GM10847 (cell line): ENCODE results near the gene AGT.

ENCODE experiments used
- POLR2A ChIP-seq: IDR thresholded peaks from 2 replicates; pipeline ENCODE4 v1.6.1; 2011; ENCODE audit not compliant: insufficient read length; ENCODE audit errors: extremely low read depth

The AGT gene

DNA sequence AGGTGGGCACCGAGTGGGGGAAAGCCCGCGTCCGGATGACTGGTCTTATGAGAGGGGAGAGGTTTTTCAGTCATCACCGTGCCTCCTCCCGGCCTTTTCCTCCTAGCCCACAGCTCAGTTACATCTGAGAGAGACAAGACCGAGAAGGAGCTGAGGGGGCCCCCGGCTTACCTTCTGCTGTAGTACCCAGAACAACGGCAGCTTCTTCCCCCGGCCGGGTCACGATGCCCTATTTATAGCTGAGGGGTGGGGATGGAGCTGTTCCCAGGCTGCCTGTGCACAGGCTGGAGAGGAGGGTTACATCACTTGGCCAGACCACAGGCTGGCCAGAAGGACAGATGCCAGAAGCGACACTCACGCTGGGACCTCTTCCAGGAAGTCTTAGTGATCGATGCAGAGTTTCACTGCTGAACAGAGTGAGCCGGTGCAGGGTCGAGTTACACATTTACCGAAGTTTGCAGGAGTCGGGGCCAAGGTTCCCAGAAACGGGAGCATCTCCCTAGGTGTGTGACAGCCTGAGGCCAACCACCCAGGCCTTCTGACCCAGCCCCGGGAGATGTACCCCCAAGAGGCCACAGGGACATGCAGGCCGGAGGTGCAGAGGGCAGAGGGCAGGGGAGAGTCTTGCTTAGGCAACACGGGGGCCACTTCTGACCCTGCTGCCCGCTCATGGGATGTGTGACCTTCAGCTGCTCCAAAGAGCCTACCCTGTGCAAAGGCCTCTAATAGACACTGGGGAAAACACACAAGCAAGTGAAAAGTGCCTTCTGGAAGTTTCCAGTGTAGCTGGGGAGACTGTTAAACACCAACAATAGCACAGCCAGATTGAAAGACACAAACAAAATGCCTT, at the start of gene AGT:
AGT (minus strand) TSS at position 208 of the 850 bp plus-strand sequence. CDS start 3,299 bp downstream, outside the sequence.
- TF ChIP-seq POLR2A, result no peak

DNA sequence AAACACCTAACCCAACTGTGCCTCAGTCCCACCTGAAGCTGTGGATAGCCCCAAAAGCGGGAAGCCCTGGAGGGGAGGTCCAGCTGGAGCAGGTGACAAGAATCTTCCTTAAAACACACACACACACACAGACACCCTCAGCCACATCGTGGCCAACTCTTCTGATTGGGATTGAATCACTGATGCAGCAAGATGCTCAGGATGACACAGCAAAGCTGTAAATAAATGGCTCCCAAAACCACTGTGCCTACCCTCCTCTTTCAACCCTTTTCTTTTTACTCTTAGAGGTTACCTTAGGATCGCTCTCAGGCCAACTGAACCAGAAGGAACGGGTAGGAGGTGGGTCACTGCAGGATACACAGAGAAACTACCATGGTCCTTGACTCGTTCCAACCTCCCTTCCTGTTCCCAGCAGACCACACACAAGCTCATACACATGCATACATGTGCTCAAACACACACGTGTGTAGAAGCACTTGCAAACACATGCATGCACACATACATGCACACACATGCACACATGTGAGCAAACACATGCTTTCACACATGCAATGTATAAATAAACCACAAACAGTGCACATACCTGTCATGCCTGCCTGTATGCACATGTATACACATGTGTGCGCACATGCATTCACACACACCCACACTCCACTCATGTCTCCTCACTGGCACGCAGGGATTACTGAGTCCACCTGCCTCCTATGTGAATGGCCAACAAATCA, 47.7 kb upstream of the AGT start:
- no peak for TF ChIP-seq POLR2A

DNA sequence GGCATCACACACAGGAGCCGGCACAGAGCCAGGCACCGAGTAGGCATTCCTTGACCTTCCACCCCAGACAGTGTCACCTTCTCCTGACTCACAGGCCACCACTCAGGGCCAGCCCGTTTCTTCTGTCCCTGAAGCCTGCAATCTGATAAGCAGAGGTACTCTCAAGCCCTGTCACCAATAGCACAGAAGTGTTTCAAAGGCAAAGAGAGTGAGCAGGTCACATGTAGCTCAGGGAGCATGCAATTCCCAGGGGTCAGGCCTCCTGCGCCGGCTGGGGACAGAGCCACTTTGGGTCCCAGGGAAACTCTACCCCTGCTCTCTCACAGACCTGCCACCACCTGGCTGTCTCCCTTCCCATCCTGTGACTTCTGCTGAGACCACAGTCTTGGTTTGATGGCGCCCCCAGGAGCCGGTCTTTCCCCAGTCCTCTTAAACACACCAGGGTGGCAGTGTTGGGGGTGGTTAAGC, 46.5 kb upstream of the AGT start:
- TF ChIP-seq POLR2A, result no peak

DNA sequence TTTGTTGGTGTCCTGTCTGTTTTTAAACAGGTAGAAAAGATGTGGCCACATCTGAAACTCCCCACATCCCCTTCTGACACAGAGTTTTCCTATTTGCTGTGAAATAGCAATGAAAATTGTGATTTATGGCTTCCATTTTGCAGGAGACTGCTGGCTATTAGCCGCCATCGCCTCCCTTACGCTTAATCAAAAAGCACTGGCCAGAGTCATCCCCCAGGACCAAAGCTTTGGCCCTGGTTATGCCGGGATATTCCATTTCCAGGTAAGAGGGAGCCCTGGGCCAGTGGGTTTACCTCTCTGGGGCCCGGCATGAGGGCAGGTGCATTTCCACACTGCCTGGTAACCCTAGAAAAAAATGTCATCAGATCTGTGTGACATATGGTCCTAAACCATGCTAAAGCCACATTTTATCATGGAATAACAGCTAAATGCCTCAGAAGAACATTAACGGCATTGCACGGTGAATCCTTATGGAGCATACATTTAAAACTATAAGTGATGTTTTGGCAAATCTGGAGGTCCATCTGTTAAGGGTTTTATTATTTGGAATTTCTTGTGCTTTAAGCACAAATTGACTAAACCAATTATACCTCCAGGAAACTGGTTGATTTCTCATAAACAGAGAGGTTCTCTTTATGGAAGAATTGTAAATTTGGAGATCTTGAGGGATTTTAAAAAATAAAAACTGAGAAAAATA, 45.6 kb upstream of the AGT start:
- no peak for TF ChIP-seq POLR2A

DNA sequence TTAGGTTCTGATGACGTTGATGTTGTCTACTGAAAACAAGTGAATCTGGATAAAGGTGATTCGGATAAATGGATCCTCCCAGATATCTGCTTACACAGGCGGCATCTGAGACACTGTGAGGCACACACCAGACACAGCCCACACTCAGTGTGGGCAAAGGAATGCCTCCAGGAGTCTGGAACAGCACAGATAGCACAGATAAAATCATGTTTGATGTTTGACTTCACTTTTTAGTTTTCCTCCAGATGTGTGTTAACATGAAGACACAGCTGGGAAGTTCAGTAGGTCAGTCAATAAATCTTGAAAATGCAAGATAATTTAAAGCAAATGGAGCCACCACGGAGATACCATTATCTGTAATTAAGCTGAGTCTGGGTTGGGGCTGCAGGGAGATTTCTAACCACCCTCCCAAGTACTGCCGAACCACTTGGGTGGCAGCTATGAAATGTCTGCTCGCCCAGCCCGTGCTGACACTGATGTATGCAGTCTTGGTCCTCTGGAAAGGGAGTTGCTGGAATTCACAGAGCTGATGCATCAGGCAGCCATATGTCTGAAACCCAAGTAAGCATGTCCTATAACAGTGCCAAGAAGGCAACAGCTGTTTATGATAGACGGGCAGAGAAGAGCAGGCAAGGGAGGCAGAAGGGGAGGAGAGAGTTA, 44.9 kb upstream of the AGT start:
- TF ChIP-seq POLR2A, result no peak

DNA sequence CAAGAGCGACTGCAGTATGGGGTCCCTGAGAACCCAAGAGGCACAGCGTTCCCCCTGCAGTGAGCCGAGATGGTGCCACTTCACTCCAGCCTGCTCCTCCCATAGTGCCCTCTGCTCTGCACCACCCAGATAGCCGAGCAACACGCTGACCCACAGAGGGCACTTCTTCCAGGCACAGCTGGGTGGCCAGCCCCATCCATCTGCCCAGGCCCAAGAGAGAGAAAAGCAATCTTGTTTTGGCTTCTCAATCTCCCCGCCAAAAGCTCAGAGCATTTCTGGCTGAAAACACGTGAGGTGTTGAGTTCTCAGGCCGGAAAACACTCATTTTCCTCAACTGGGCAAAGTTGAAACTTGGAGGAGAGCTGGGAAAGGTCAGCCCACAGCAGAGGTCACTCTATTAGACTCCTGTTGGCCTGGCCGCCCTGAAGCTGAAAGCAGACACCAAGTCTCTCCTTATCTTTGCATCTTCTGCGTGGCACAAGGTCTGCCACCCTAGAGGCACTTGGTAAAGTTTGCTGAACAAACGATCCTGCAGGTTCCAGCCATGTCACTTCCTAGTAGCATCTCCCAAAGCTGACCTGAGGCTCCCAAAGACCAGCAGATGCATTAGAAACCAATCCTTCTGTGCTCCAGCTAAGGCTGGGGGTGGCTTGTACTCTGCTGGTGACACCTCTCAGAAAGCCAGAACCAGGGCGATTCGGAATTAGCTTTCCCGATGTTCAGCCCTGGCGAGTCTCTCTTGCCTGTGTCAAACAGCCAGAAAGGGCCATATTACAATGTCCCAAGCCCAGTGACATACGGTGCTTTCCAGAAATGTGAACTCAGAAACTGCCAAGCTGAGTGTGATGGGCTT, 44.2 kb upstream of the AGT start:
- no peak for TF ChIP-seq POLR2A

DNA sequence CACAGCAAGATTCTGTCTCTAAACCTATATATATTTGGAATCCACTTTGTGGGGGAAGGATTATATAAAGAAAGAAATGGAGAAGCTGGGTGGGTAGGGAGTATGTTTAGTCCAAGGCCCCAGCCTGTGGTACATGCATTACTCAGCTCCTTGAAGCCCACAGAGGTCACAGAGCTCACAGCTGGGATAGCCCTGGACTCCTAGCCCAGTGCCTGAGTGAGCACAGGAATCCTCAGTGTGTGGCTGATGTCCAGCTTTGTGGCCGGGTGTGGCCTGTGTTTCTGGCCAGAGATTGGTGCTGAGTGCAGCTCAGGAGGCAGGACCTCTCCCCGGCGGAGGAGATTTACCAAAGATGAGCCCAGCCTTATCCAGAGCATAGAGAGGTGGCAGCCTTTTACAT, 40.9 kb upstream of the AGT start:
- no peak for TF ChIP-seq POLR2A

DNA sequence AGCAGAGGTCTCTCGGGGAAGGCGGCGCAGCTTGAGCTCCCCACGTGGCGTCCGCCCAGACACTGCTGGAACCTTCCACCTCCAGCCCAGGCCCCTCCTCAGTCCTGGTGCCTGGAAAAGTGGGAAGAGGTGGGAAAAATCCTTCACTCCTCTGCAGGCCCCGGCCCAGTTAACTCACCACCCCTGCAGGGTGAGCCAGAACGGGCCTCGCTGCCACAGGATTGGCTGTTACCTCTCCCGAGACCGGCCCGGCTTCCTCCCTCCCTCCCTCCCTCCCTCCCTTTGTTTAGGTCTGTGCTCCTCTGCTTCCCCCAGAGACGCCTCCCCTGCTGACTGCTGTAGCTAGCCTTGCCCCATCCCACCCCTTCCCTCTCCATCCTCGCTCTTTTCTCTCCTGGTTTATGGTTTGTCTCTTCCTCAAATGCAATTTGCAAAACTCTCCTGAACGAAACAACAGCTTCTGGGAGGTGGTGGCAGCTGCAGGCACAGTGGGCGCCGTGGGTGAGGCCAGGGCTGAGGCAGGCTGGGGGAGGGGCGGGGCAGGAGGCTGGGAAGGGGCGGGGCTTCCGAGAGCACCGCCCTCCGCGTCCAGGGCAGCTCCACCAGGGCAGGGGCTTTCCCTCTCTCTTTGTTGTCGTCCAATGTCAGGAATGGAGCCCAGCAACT, 39.8 kb upstream of the AGT start:
- TF ChIP-seq POLR2A, result no peak

DNA sequence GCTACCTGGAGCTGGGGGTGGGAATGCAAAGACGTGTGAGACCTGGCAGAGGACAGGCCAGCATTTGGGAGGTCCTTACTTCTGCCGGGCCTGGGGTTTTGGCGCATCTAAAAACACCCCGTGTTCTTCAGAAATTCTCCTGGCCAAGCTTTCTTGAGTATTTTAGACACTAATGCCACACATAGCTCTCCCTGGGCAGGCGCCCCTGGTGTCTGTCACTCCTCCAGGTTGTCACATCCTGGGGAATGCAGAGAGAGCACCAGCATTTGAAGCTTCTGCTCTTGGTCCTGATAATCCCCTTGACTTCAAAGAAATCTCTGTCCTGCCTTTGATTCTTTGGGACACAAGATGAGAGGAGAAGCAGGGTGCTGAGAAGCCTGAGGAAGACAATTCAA, 39.3 kb upstream of the AGT start:
- no peak for TF ChIP-seq POLR2A

DNA sequence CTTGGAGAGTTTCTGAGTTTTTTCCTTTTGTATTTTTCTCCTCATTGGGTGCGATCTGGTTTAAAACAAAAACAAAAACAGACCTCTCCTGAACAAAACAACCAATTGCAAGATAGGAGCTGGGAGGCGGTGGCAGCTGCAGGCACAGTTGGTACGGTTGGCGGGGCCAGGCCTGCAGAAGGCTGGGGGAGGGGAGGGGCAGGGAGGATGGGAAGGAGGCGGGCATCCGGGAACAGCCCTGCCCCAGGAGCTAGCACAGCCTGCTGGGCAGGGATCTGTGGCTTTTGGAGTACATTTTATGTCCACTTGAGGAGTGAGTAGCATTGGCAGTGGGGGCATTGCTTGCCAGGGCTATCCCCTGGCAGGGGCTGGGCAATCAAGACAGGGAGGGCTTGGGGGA, 38.5 kb upstream of the AGT start:
- TF ChIP-seq POLR2A, result no peak

DNA sequence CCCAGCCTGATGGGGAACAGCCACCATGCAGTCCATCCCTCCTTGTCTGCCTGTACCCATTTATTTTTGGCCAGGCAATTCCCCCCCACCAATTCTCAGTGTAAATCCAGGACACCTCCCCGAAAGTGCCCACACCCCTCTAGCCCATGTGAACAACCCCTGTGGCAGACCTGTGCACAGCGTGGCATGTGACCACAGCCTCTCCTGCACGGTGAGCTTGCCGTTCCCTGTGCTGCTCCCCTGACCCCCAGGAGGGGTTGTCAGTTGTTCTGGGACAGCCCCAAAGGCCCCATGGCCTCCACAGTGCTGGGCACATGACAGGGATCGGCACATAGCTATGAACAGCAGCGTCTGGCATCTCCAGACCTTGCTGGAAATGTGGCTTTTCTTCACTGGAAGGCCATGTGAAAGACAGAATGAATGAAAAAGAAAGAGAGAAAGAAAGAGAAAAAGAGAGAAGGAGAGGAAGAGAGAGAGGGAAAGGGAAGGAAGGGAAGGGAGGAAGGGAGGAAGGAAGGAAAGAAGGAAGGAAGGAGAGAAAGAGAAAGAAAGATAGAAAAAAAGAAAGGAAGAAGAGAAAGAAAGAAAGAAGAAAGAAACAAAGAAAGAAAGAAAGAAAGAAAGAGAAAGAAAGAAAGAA, 37.2 kb upstream of the AGT start:
- TF ChIP-seq POLR2A, result no peak

DNA sequence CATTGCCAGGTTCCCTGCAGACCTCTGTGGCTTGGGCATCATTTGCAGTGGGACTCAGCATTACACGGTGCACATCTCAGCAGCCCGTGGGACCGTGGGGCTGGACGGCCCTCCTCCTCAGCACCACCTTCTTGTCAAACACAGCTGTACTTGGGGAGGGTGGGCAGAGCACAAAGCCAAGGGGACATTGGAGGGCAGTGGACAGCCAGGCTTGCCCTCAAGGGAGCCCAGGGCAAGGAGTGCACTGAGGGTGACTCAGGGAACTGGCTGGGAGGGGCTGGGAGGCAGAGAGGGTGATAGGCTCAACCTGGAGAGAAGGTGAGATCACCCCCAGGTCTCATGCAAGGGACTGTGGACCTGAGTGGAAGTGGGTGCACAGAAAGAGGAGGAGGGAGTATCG, 36.7 kb upstream of the AGT start:
- no peak for TF ChIP-seq POLR2A

DNA sequence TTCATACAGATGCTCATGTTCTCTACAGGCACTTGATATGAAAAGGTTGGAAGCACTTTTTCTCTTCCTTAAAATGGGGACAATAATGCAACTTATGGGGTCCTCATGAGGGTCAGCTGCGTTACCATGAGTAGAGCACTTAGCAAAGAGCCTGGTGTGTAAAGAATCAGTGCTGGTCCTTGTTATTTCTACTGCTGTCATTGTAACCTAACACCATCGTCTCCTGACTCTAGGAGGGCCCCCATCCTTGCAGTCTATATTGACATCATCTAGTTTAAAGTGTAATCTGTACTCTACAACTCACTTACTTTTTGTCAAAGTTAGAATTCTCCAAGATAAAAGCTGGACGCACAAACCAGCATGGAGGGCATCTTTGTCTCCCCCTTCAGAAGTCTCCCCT, 35.7 kb upstream of the AGT start:
- no peak for TF ChIP-seq POLR2A
